ENCODE results near the gene ZNF423.

GRCh38 chr16:49881890-49882289 lies 26.0 kb upstream of the ZNF423 start:
- TF ChIP-seq CTCF (IDR thresholded peaks at IDR 0.05), result no peak
- no peak for TF ChIP-seq POLR2A (IDR thresholded peaks at IDR 0.05)

Data from right lobe of liver (tissue), 4 donors.